KBM-7 (cell line): ENCODE results near the gene SP6.

Source experiments
- DNase-seq: peaks from one replicate; pipeline ENCODE4 v3.0.0-alpha.2; 2015
- in situ Hi-C: fragments of 300-500 bp; cut with MboI; formaldehyde crosslinking; loops from 2 replicates; pipeline ENCODE4 v1.14.3; 2020; ENCODE audit warnings: low sequenced_read_pairs, low pct_unique_long_range_greater_than_20kb, mixed read lengths

The SP6 gene

DNA sequence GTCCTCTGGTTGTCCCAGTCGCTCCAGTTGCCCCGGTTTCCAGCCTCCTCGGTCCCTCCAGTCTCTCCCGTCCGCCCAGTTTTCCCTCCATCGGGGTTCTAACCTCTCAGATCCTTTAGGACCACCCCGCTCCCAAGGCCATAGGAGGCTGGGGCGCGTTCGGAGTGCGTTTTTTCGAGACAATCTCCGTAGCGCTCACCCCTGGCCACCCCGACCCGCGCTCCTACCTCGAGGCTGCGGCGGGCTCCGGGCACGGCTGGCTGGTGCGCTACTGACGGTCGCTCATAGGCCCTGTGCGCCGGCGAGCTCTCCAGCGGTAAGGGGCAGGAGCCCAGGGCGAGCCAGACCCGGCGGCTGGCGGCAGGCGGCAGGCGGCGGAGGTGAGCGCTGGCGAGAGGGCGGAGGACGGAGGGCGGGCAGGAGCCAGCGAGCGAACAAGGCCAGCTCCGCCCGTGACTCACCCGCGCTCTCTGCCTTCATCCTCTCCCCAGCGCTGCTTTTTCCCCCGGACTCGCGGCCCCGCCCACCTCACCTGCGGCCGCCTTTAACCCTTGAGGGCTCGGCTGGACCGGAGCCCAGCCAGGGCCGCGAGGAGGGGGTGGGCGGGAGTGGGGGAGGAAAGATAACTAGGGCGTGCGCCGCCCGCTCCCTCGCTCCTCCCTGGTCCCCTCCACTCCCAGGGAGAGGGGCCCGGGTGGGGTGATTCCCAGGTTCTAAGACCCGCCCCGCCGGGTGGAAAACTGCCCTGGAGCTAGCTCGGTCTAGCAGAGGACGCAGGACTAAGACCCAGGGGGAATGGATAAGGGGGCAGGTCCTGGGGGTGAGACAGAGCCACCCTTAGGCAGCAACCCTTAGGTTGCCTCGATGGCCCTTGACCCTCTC, at the start of gene SP6:
TSS of gene SP6 (minus strand) at position 472 of the 882 bp plus-strand sequence. CDS start 2,734 bp downstream, outside the sequence.
- in situ Hi-C loops: no loop called here
- DNase-seq: no peak

DNA sequence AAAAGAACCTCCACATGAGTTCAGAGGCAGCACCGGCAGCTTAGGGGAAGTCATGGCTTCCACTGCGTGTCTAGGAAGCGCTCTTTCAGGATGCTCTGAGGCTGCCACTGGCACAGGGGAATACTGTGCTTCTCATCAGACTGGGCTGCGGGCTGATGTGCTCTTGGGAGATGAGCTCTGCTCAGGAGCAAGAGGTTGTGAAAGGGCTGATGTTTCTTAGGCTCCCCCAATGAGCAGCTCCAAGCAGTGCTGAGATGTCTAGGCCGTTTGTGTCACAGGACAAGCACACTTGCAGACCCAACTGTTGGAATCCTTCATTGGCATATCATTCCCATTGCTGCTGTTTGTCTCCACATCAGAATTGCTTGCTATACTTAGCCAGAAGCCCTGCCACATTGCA, 48.7 kb upstream of the SP6 start:
- in situ Hi-C loops: loop anchor here (10.0 kb wide), 2 partner anchors 45 to 55 kb away; partner anchors contain the start of genes PNPO and SCRN2
- DNase-seq: no peak

DNA sequence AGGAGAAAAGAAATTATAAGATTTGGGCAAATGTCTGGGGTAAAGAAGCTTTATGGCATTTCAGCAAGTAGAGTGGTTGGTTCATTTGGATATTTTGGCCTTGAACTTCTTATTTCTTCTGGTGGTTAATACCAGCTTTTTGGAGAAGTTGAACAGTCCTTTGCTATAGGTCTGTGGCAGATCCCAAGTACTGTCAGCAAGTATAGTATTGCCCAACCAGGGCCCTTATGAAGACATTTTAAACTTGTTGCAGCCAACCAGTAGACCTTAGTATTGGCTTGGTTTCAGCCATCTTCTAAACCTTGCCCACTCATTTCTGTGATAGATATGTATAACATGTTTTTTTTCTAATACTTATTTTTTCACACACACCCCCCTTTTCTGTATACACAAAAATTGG, 47.3 kb upstream of the SP6 start:
- DNase-seq: peak; percentile 12

DNA sequence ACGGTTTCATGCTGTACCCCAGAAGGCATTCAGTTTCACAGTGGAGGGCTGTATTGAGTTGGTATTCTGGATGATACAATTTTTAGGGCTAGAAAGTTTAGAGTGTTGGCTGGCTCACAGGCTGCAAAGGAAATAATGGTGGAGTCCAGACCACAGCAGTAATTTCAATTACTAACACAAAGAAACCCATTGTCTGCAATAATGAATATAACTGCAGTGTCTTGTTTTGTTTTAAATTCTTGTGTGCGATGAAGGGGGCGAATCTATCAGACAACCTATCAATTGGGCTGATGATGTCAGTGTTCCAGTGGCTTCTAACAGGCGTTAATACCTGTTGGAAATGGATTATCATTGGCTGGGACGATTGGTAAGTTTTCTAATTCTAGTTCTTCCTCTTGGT, 46.6 kb upstream of the SP6 start:
- in situ Hi-C loops: loop anchor here (10.0 kb wide), 2 partner anchors 47 to 53 kb away; partner anchors contain the start of genes PNPO and SCRN2
- no peak for DNase-seq

More for the DNA sequence above, 47.3 kb upstream of the SP6 start:
- in situ Hi-C loops: loop anchor here (10.0 kb wide), 2 partner anchors 47 to 53 kb away; partner anchors contain the start of genes PNPO and SCRN2

DNA sequence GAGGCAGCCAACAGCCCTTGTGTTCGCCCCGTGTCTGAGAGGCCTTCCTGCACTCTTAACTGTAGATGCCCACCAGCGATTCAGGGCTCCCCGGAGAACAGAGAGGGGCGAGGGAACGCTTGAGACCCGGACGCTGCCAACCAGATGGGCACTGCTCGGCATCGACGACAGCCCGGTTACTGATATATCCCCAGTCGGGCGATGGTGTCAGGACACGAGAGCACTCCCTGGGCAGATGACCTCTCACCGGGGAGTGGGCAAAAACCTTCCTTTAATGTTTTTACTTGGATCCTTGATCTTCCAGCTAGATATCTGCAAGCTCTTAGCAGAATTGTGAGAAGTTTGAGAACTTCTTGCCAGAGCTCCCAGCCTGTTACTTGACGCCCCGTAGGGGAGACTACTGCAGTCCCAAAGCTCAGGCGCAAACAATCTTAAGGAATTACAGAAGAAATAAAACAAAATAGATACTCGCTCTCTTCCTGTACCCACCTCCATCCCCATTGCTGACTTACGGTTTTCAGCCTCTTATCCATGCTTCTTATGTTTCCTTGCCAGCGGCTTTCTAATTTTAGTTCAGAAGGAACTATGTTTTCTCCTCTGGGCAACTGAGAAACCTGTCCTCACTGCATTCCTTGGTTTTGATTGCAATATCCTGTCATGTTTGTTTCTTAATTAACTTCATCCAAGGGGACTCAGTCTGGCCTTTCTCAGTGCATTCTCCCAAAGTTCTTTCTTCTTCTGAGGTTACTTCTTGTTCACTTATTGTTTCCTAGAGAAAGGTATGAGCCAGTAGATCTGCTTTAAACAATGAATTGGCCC, 45.9 kb upstream of the SP6 start:
- peak; percentile 9 for DNase-seq
- in situ Hi-C loops: loop anchor here (10.0 kb wide), 2 partner anchors 48 to 52 kb away; partner anchors contain the start of genes PNPO and SCRN2

DNA sequence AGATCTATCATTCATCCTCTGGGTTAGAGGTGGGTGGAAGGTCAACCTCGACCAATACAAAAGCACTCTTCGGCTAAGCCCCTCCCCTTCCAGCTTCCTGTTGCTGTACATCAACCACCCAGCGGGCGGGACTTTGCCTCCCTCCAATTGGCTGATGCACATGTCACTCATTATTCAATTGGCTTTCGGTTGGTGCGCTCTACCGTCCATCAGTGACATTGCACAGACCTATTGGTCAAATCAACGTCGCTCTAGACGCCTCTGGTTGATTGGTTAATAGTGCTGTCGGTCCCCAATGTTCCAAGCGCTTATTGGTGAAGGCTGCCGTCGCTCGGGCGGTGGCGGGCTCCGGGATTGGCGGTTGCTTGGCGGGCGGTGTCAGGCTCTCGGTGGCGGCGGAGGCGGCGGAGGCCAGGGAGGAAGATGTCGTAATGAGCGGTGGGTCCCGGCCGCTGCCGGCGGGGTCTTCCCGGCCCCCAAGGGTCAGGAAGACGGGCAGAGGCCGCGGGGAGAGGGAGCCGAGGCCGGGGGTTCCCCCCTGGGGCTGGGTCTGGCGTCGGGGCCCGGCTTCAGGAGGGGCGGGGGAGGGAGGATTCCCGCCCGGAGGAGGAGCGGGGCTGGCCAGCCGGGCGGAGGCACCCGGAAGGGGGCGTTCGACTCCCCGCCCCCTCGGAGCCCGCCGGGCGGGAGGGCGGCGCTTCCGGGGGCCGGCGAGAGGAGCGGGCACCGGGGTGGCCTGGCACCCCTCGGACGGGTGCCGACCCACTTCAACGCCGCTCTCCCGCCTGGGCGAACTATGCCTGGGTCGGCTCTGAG, 45.1 kb upstream of the SP6 start, which contains the start of gene SP2:
TSS of gene SP2 (plus strand) at position 381 of the 816 bp plus-strand sequence. CDS start at position 432, 51 bp downstream.
- in situ Hi-C loops: loop anchor here (10.0 kb wide), 2 partner anchors 49 to 51 kb away; partner anchors contain the start of genes PNPO and SCRN2
- peak; percentile 100 for DNase-seq

DNA sequence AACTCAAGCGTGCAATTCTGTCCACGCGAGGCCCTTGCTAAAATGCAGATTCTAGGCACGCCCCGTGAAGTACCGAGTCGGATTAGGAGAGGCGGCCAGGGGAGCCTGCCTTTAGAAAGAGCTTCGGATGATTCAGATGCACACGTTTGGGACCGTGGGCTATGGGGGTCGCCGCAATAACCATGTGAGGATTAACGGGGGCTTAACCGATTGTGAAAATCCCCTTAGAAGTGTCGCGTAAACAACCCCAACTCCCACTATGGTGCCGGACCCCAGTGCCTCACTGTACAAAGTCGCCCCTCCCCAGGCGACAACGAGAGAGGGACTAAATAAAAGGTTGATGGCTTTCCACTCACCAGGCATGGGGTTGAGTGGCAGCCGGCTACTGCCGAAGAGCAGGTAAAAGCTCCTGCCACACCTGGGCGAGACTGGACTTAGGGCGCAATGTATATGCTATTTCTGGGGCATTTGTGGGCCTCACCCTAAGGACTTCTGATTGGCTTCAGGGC, 44.4 kb upstream of the SP6 start:
- DNase-seq: no peak
- in situ Hi-C loops: loop anchor here (10.0 kb wide), 2 partner anchors 49 to 51 kb away; partner anchors contain the start of genes PNPO and SCRN2

DNA sequence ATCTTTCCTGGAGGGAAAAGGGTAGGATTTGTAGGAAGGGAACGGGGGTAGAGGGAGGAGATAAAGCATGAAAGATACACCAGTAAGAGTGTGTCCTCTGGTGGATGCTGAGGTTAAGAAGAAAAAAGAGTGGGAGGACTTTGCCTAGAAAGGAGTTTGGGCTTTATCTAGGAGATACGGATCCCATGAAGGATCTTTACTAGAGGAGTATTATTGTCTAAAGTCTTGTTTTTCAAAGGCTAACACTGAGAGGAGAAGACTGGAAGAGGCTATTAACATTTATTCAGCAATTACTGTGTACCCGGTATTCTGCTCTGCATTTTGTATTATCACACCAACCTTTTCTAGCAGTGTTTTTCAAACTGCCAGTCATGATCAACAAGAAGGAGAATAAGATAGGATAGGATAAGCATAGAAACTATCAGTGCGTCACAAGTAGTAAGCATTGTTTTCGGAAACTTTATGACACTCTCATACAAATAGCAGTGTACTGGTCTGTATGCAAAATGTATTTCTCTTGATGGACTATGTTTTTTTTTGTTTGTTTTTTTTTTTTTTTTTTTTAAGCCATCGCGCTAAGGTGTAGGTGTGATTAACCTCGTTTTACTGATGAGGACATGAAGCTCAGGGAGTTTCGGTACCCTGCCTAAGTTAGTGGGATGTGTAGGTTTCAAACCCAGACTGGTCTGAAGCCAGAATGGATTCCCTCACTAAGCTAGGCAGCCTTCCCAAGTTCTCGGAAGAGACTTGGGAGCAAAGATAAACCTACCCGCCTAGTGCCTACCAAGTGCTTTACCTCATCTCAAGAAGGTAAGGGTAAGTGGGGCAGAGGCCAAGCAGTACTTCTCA, 43.8 kb upstream of the SP6 start:
- DNase-seq: no peak
- in situ Hi-C loops: loop anchor here (10.0 kb wide), 2 partner anchors 50 kb away; partner anchors contain the start of genes PNPO and SCRN2

DNA sequence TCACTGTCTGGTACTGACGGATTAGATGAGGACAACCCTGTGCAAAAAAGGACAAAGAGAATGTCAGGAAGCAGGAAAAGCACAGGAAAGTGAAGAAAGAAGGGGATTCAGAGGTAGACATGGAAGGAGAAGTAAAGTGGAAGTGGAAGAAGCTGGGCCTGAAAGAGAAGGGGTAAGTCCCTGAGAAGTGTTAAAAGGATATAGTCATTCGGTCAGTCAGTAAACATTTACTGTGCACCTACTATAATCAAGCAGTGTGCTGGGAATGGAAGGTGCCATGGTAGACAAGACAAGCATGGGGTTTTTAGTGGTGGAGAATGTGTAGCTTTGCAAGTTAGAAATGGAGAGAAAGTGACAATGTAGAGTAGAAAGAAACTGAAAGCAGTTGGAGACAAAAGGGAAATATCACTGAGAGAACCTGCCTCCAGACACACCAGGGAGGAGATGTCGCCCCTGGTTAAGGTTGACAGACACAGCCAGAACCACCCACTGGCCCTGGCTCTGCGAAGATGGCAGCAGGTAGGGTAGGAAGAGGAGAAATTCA, 40.7 kb upstream of the SP6 start:
- DNase-seq: no peak
- in situ Hi-C loops: loop anchor here (10.0 kb wide), 2 partner anchors 47 to 53 kb away; partner anchors contain the start of genes PNPO and SCRN2

DNA sequence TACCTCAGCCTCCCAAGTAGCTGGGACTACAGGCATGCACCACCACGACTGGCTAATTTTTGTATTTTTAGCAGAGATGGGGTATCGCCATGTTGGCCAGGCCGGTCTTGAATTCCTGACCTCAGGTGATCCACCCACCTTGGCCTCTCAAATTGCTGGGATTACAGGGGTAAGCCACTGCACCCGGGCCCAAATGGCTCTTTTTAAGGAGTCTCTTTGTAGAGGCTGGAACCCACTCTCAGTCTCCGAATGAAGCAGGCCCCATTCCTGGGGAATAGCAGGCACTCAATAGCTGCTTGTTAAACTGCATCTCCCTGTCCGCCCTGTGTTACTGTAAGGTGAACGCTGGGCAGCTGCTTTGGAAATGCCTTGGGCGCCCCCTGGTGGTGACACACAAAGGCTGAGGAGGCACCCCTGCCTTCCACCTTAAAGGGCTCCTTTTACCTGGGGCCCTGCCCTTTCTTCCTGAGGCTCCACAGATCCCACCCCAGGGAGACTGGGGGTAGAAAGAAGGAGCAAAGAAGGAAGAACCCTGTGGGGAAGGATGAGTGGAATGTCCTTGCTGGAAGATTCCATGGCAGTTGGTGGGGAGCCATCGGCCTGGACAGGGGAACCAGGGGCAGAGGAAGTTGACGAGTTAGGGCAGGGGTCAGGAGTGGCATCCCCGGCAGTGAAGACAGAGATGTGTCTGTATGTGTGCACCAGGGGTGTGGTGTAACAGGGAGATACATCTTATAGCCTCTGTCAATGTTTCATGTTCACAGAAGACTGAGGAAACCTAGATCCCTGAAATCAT, 39.0 kb upstream of the SP6 start:
- DNase-seq: peak; percentile 86
- in situ Hi-C loops: loop anchor here (10.0 kb wide), 2 partner anchors 45 to 55 kb away; partner anchors contain the start of genes PNPO and SCRN2

DNA sequence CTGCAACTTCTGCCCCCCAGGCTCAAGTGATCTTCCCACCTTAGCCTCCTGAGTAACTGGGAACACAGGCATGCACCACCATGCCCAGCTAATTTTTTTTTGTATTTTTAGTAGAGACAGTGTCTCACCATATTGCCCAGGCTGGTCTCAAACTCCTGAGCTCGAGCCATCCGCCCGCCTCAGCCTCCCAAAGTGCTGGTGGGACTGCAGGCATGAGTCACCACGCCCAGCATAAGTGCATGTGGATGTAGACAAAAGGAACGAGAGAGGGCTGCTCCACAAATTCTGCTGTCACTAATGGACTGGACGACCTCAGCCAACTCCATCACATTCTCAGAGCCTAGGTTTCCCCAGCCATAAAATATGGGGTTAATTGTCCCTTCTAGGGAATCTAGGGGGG, 37.3 kb upstream of the SP6 start:
- DNase-seq: no peak
- in situ Hi-C loops: no loop called here

DNA sequence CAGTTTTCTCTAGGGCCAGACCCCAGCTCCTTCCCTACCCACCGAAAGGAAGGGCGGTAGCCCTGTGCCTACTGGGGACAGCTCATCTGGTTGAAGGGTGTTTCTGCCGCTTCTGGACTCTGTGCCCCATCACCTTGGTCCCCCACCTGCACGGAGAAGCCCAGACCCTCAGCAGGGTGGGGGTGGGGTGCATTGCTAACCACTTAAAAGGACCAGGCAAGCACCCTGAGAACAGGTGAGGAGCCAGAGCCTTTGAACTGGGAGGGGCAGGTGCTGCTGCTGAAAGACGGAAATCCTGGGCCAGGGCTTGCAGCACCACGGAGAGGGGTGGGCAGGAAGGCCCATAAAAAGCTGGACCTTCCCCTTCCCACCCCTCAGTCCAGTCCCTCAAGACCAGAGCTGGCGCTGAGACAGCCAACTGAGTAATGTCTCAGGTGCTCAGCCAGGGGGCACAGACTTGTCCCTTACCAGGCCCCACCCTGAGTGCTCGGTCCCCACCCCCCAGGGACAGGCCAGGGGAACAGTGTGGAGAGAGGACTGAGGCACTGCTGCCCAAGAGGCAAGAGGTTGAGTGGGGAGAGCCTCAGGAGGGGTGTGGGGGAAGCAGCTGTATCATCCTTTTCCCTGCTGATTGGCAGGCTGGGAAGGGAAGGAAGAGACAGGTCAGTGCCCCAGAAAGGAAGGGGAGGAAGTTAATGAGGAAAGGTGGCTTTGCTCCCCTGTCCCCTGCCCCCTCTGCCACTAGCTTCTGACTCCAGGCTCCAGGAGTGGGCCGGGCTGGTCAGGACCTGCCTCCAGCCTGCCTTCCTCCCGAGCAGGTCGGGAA, 34.2 kb upstream of the SP6 start:
- in situ Hi-C loops: no loop called here
- DNase-seq: no peak

DNA sequence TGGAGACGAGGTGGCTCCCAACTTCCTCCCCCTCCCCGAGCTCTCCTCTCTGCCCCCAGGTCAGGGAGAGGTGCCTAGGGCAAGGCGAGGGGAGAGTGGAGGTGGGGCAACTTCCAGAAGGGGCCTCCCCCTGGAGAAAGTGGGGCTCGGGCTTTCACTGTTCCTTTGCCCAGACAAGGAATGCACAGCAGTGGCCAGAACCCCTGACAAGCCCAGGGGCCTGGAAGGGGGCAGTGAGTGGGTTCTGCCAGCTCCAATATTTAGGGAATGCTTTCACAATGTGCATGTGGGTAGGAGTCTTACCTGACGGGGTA, 33.4 kb upstream of the SP6 start:
- in situ Hi-C loops: no loop called here
- DNase-seq: no peak

DNA sequence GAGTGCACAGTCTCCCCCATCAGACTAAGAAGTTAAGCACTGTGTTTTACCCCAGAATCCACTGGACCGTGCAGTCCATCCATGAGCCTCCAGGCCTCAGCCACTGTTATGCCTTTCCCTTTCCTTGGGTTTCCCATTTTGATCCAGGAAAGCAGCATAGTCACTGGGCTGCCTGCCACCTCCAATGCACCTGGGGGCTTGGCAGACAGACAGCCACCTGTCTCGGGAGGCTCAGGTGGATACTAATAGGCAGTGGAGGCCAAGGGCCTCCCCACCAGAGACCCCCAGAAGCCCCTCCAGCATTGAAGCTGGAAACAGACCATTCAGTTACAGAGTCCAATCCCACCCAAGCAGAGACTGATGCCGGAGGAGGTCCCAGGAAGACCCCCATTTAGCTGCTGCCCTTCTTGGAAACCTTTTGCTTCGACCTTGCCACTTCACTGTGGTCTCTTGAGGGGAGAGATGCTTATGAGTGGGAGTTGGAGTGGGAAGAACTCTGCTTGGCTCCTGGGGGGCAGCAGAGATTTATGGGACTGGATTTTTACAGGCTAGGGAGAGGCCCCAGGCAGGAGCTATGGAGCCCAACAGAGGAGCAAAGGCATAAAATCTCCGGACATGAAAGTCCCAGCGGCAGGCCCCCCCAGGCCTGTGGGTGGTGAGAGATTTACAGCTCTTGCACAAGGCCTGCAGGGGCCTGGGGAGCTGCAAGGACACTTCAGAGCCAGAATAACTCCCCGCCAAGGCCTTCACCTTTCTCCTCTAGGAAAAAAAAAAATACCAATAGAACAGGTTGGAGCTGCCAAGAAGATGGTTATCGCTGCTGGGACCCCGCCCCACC, 32.8 kb upstream of the SP6 start:
- in situ Hi-C loops: no loop called here
- no peak for DNase-seq
